Stimulated activated CD4-positive, alpha-beta T cell treated with anti-CD3 and anti-CD28 coated beads, Interleukin-4, amount 100 ng/mL, for 4 hours (primary cell): ENCODE results near the gene VANGL1.

Experiments
- DNase-seq, 2 experiments: peaks; one replicate each; pipeline ENCODE4 v3.0.0-alpha.2; 2020

The VANGL1 gene

DNA sequence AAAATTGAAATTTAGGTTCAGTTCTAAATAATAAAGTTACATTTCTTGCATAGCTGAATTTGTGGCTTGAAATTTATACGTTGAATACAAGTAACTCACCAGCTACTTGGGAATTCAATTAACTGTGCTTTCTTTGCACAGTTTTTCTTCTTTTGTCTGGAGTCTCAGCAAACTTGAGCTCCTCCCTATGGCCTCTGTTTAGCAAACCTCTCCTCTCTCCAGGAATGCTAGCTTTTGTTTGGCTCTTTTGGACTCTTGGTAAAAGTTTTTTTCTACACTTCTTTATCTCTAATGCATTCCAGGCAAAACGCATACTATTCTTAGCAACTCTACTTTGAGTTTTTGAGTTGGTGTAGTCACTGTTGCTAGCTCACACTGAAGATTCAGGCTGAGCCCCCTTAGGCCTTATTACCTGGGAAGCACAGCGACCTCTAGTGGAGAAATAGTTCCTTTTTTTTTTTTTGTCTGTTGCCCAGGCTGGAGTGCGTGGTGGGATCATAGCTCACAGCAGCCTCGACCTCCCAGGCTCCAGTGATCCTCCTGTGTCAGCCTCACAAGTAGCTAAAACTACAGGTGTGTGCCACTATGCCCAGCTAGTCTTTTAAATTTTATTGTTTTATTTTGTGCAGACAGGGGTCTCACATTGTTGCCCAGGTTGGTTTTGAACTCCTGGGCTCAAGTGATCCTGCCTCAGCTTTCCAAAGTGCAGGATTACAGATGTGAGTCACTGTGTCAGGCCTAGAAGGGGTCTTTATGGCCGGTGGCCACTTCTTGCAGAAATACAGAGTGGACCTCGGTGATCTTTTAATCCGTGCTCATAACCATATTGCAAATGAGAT is 65.0 kb downstream of the VANGL1 start:
- no peak for DNase-seq

DNA sequence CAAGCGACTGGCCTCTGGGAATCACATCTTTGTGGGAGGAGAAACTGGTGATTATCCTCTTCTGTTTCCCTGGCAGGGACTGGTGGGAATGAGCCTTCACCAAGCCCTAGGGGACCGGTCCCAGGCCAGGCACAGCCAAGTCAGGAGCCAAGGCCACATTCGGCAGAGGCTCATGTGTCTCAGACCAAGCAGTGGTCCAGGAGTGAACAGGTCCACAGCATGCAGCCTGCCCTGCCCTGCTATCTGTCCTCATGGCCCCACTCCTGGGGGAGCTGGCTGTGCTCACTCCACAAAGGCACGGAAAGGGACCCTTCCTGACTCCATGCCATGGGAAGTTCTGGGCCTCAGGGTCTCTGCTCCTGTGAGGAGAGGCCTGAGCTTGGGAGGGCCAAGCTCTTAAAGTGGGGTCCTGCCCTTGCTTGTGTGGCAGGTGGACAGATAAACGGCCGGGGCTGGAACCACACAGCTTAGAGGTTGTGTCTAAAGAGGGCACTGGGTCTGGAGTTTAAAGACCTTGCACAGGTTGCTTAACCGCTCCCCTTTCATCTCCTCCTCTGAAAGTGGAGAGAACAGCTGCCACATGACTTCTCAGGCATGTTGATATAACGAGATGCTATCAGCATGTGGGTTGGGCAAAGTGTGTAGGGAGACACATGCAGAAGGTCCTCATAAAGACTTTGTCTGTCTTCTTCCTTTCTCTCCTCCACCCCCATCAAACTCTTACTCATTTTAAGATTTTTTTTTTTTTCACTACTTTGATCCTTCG is 69.3 kb downstream of the VANGL1 start:
- no peak for DNase-seq

DNA sequence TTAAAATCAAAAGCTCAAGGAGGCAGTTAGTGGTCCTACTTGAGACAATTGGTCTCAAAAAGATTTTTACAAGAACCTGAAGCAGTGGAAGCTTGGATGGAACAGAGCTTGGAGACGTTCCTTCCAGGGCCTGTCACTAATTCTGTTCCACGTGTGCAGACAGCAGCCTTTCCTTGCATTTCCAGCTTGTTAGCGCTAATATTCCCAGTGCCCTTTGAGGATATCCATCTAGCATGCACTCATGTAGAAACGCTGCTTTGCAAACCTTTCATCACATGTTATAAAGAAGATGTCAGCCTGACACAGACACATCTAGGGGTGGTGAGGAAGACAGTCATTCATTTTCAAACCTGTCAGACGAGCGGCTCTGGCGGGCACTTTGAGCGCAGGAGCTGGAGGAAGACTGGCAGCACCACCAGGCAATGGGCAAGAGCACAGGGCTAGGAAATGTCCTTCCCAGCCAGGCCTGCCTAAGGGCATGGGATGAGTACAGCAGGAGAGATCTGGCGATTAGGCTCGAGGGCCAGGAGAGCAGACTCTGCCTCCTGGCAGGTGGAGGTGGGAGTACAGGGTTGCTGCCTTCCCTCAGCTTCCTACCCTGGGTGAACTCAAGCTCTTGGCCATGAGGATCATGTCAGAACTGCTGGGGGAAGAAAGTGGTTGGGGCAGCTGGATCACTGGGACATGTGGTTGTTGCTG is 71.3 kb downstream of the VANGL1 start:
- no peak for DNase-seq

DNA sequence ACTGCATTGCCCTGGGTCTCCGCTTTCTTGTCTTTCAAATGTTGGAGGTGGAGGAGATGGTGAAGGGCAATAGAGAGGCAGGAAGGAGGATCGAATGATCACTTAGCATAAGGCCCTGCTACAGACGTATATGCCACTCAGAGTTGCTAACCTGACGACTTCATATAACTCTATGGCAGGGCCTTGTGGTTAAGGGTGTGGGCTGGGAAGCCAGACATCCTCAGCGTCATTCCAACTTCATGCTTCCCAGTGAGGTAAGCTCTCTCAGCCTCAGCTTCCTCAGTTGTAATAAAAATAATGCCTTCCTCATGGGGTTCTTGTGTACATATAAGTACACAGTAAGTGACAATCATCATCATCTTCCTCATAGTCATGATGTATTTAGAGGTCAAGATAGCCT is 72.1 kb downstream of the VANGL1 start:
- DNase-seq, result no peak

DNA sequence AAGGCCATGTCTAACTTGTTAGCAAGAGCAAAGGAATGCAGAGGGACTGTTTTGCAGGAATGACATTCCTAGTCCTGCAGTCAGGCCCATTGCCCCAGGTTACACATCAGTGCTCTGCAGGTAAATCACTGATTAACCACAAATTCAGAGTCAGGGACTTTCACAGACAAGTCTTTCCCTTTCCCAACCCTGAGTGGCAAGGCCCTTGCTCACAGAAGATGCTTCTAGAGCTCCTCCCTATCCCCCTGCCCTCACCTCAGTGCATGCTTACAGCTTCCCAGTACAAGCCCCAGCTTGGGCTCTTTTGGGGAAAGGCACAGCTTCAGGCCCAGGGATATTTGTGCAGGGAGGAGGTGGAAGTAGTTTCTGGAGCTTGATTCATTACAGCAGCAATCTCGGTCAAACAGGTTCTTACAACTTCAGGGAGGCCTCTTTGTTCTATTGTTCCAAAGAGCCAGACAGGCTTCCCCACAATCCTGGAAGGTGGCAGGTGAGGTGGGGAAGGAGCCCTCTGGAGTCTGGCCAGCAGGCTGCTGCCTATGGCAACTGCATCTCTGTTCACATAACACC is 72.9 kb downstream of the VANGL1 start:
- DNase-seq, result no peak

DNA sequence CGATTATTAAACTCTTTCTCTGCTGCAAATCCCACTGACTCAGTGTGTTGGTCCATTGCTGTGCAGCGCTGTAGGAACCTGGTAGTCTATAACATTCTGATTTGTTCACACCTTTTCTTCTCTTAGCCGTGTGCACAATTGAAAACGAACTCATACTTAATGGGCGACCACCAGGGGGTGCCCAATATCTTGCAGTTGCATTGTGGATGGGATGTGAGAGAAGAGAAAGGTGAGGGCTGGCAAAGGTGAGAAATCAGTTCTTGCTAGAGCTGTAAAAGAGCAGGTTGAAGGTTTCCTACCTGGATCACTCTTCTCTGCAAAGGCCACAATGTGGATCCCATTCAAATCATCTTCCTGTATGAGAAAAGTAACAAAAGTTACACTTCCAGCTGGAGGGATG is 75.8 kb downstream of the VANGL1 start:
- no peak for DNase-seq

DNA sequence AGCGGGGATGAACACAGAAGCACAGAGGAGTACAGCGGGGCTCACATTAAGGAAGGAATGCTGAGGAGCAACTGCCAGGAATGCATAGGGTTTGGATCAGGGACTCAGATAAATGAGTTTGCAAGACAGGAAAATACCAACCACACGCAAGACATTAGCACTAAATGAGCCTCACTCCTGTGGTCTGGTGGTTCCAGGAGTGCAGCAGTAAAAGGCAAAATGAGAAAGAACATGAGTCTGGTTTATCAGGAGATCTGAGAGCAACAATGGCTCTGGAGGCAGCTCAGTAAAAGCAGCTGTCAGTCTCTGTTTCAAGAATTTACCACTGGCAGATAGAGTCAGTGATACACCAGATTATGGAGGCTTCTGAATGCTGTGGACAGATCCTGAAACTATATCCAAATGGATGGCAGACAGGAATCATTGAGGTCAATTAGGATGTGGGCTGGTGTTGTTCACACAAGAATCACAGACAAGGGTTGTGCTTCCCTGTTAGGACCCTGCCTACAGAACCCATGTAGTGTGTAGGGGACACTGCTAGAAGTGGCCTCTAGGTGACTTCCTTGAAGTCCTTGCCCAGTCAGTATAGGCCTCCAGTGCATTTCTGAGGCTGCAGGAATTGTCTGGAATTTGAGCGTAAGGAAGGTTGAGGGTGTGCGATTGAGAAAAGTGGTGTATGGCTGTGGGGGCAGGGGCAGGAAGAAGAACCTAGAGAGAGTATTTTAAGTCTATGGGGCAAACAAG is 76.4 kb downstream of the VANGL1 start:
- DNase-seq, result no peak

DNA sequence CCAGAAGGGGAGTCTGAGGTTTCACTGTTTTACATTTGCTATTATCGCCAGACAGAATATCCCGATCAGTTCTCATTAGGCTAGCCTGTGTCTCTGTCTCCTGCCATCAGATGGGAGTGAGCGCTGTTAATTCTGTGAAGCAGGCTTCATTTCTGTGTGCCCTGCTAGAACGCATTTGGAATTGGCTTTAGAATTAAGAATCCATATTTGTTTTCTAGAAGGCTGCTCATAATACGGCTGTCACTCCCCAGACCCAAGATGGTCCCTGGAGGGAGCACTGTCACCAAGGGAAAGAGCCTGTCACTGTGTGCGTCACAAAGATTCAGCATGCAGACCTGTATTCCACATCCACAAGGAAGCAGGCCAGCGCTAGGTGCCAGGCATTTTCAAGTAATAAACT is 77.5 kb downstream of the VANGL1 start:
- no peak for DNase-seq

DNA sequence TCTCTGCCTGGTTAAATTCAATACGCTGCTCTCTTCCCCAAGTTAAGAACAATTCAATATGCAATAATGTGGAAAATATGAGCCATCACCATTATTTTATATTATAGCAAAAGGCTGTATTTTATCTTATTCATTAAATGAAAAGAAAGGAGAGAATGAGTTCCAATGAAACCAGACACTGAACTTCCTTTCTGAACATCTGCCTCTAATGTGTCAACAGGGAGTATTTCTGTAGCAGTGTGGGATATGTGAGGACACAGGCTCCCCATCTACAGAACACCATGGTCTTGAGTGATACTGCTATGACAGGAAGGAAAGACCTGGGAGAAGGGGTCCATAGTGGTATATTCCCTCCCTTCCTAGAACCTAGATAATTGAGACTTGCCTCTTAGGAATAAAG is 80.5 kb downstream of the VANGL1 start:
- DNase-seq, result no peak

DNA sequence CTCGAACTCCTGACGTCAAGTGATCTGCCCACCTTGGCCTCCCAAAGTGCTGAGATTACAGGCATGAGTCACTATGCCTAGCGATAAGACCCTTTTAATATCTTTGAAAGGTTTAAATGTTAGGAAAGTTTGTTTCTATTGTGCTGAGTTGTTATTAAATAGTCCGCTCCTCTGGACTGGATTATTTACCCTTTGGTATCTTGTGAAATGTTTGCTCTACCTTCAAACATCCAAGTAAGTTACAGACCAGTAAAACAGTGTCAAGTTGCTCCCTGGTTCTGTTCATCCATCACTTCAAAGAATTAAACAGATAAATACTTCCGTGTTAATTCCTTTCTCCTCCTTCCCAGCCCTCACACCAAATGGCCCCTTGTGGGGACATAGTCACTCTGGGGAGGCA is 82.0 kb downstream of the VANGL1 start:
- DNase-seq, result no peak

DNA sequence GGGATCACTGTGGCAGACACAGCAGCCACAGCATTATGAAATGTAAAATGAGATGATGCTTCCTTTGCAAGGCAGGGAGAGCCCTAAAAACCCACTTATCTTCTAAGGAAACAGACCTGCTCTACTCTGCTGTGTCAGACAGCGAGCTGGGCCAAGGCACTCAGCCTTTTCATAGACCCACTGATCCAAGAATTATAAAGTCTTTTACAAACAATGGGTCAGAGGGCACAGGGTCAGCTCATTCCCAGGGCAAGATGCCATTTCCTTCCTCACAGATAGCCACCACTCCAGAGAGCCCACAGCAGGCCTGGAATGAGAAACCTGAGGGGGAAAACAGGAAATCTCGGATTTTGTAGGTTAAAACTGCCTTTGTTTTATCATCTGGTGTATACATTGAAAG is 83.8 kb downstream of the VANGL1 start:
- no peak for DNase-seq

DNA sequence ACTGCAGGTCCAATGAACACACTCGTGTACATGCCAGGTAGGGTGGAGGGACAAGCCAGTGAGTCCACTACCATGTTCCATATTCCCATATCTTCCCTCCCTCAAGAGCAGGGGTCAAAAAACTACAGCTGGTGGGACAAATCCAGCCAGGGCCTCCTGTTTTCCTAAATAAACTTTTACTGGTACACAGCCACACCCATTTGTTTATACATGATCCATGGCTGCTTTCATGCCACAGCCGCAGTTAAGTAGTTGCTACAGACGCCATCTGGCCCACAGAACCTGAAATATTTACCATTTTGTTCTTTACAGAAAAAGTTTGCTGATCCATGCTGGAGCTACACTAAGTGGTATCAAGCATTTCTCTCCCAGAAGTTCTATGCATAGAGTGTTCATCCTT is 84.4 kb downstream of the VANGL1 start:
- no peak for DNase-seq

DNA sequence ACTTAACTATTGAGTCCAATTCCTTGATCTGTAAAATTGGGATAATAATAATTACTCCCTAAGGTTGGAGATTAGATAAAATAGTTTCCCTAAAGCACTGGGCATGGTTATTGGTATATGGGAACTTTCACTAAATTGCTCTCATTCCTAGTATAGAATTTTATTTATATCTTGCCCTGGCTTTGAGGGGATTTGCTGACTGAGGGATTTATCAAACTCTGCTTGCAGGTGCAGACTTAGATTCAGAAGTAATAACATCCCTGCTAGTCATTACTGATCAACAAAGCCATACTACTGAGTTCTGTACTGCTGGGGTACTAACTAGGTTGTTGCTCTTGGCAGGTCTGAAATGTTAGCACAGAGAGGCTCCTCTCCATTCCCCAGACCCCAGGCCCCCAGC is 84.8 kb downstream of the VANGL1 start:
- no peak for DNase-seq

DNA sequence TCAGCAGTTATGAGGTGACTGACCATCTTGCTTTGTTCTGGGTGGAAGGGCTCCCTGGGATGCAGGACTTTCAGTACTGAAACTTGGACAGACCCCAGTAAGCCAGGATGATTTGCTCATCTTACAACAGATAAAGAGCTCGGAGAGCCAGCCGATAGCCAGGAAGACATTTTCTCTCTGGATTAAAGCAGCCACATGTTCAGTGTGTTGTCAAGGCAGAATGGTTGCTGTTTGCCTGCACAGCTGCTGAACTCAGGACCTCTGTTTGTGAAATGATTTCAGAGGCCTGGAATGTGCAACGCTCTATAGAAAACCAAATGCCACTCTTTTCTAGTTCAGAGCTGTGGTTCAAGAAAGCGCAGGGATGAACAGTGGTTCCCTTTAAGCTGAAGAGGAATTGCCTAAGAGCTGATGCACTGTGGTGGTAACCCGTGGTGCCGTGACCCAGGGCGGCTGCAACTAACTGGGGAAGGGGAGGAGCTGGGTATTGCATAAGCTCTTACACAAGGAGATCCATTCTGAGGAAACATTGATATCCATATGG is 86.0 kb downstream of the VANGL1 start:
- DNase-seq, result no peak

DNA sequence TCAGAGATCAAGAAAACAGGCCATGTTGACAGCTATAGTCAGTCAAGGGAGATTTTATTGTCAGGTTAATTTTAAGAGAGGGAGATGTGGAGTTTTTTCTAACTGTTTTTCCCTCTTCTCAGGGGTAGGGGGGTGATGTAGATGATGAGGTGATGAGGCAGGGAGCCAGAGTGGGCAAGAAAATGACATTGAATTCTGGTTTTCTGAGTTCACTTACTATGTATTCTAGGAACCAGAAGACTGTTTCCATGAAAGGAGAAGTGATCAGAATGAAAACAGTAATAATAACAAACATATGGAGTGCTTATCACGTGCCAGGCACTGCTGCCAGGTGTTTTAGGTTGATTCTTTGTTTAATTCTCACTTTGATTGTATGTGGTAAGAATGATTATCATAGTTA is 86.6 kb downstream of the VANGL1 start:
- no peak for DNase-seq

DNA sequence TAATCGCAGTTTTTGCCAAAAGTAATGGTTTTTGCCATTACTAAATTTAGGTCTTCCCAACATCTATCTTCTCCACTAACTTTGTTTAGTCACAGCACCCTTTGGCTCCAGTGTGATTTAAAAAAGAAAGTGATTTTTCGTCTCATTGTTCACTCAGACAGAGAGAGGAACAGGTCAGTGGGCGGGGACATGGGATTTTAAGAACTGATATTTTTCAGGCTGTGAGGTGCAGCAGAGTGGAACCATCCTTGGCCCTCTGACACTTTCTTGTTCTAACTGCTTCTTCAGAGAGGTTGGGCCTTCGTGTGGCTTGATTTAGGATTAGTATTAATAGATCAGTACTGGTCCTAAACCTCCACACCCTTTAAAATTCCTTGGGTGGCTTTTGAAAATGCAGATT is 88.0 kb downstream of the VANGL1 start:
- DNase-seq, result no peak

DNA sequence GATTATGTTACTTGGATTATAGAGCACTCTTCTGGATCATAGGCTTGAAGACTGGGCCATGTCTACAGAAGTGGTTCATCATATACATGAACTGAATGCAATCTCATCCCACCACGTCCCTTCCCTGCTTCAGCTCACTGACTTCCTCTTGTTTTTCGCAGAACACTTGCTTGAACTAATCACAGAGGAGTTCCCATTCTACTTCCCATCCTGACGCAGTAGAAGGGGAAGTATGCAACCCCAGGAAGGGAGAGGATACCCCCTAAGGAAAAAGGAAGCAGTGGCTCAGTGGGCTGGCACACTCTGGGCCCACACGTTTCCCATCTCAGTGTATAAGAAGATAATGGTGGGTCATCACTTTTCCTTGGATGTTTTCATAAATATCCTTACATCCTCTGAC is 90.5 kb downstream of the VANGL1 start:
- DNase-seq, result no peak

DNA sequence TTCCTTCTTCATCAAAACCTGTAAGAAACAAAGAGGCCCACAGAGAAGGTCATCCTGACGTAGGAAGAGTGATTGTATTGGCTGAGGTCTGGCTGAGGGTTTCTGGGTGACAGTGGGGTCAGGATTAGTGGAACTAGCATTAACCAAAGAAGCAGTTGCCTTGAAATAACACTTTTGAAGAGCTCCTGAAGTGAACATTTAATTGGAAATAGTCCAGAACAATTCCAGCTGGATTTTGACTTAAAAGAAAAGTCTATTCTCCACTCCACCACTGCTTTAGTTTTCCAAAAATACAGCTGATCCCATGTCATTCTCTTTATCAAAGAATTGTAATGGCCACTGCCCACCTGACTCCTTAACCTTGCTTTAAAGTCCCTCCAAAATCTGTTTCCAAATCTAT is 99.0 kb downstream of the VANGL1 start:
- no peak for DNase-seq

DNA sequence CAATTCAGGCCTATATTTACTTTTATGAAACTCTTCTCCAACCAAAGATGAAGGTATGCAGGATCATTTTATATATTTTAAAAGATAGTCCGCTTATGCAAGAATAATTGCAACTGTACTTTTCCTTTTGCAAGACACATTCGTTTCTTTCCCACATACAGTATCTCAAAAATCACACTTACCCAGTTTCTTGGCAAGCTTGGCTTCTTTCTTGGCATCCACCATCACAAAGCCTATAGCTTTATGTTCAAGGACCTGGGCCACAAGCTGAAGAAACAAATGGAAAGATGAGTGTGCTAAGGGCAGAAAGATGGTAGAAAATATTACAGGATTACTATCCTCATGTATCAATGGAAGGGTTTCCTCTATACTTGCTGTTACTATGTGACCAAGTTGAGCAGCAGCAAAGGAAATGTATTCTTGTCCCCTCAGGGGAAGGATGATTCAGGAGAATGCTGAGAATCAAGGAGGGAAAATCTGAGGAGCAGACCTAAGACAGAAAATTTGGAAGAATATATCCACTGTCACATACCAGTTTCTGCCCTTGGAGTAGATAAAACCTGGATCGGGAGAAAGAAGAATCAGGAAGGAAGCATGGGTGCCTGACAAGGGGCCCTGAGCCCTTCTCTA is 103.0 kb downstream of the VANGL1 start:
- no peak for DNase-seq

DNA sequence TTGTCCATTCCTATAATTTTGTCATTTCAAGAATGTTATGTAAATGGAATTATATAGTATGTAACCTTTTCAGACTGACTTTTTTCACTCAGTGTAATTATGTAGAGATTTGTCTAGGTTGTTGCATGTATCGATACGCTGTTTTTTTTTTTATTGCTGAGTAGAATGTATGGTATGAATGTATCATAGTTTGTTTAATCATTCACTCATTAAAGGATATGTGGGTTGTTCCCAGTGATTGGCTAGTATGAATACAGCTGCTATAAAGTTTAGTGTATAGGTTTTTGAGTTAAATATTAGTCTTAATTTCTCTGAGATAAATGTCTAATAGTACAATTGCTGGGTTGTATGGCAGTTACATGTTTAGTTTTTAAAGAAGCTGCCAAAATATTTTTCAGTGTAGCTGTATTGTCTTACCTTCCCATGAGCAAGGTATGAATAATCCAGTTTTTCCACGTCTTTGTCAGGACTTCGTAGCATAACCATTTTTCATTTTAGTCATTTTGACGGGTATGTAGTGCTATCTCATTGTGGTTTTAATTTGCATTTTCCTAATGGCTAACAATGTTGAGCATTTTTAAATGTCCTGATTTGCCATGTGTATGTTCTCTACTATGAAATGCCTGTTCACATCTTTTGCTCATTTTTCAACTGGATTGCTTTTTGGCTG is 104.4 kb downstream of the VANGL1 start:
- DNase-seq, result no peak
